SK-N-SH treated with all-trans-retinoic acid at 6 μM for 48 hours (cell line): Measurements from ENCODE around the gene ALOX12.

Experiments
- ATAC-seq: fragments of 200-7000 bp; cut with Tn5 transposase; 3 replicates; pipeline ENCODE4 v1.9.1; 2020; ENCODE audit warnings: mild to moderate bottlenecking, moderate library complexity
- ARNTL ChIP-seq: fragments of 450-650 bp; formaldehyde crosslinking; IDR thresholded peaks from 2 replicates; pipeline ENCODE4 v1.5.0; 2020; ENCODE audit warnings: low read depth, mild to moderate bottlenecking, moderate library complexity, borderline replicate concordance
- BACH2 ChIP-seq: fragments of 250-450 bp; sonication (Bioruptor Pico); IDR thresholded peaks from 2 replicates; pipeline ENCODE4 v1.9.0; 2021; ENCODE audit warnings: mild to moderate bottlenecking, borderline replicate concordance
- CSDC2 ChIP-seq: fragments of 250-450 bp; sonication (Bioruptor Pico); IDR thresholded peaks from 2 replicates; pipeline ENCODE4 v1.5.0; 2020; ENCODE audit warnings: mild to moderate bottlenecking, moderate library complexity
- CSRNP3 ChIP-seq: fragments of 250-450 bp; sonication (Bioruptor Pico); IDR thresholded peaks from 2 replicates; pipeline ENCODE4 v1.5.1; 2021; ENCODE audit warnings: mild to moderate bottlenecking, moderate library complexity
- ESRRG ChIP-seq: fragments of 250-450 bp; sonication (Bioruptor Pico); IDR thresholded peaks from 2 replicates; pipeline ENCODE4 v1.6.1; 2021; ENCODE audit warnings: mild to moderate bottlenecking
- GLIS3 ChIP-seq: fragments of 250-450 bp; sonication (Bioruptor Pico); IDR thresholded peaks from 2 replicates; pipeline ENCODE4 v1.5.0; 2020; ENCODE audit warnings: mild to moderate bottlenecking, moderate library complexity
- ISL1 ChIP-seq: fragments of 250-450 bp; sonication (Bioruptor Pico); IDR thresholded peaks from 2 replicates; pipeline ENCODE4 v2.1.2; 2022; ENCODE audit warnings: mild to moderate bottlenecking, moderate library complexity
- OSR1 ChIP-seq: fragments of 250-450 bp; sonication (Bioruptor Pico); IDR thresholded peaks from 2 replicates; pipeline ENCODE4 v1.8.0; 2022; ENCODE audit warnings: moderate library complexity, mild to moderate bottlenecking, inconsistent platforms
- POU6F1 ChIP-seq: fragments of 250-450 bp; sonication (Bioruptor Pico); IDR thresholded peaks from 2 replicates; pipeline ENCODE4 v1.8.0; 2021; ENCODE audit warnings: low read depth, mild to moderate bottlenecking, moderate library complexity, borderline replicate concordance
- PPARA ChIP-seq: fragments of 250-450 bp; sonication (Bioruptor Pico); IDR thresholded peaks from 2 replicates; pipeline ENCODE4 v1.5.0; 2020; ENCODE audit warnings: mild to moderate bottlenecking, borderline replicate concordance
- SNAI2 ChIP-seq: fragments of 250-450 bp; sonication (Bioruptor Pico); IDR thresholded peaks from 2 replicates; pipeline ENCODE4 v1.5.0; 2020; ENCODE audit warnings: mild to moderate bottlenecking, moderate library complexity
- TCF4 ChIP-seq: fragments of 250-450 bp; sonication (Bioruptor Pico); IDR thresholded peaks from 2 replicates; pipeline ENCODE4 v1.8.0; 2021; ENCODE audit warnings: mild to moderate bottlenecking, moderate library complexity, borderline replicate concordance
- TOX ChIP-seq: fragments of 250-450 bp; sonication (Bioruptor Pico); IDR thresholded peaks from 2 replicates; pipeline ENCODE4 v1.8.0; 2021; ENCODE audit warnings: mild to moderate bottlenecking, moderate library complexity, borderline replicate concordance
- ZC3H10 ChIP-seq: fragments of 250-450 bp; sonication (Bioruptor Pico); IDR thresholded peaks from 2 replicates; pipeline ENCODE4 v1.5.1; 2021; ENCODE audit warnings: mild to moderate bottlenecking, moderate library complexity
- ZFP30 ChIP-seq: fragments of 450-650 bp; formaldehyde crosslinking; IDR thresholded peaks from 2 replicates; pipeline ENCODE4 v1.5.0; 2022; ENCODE audit warnings: mild to moderate bottlenecking, moderate library complexity
- ZNF565 ChIP-seq: fragments of 450-650 bp; formaldehyde crosslinking; conservative IDR thresholded peaks from 2 replicates; pipeline ENCODE4 v1.5.0; 2020; ENCODE audit warnings: low read depth, mild to moderate bottlenecking, moderate library complexity
- ZNF70 ChIP-seq: fragments of 450-650 bp; formaldehyde crosslinking; IDR thresholded peaks from 2 replicates; pipeline ENCODE4 v1.5.0; 2020; ENCODE audit warnings: mild to moderate bottlenecking, moderate library complexity
- ZNF8 ChIP-seq: fragments of 450-650 bp; formaldehyde crosslinking; IDR thresholded peaks from 2 replicates; pipeline ENCODE4 v1.5.0; 2020; ENCODE audit warnings: mild to moderate bottlenecking, moderate library complexity
- TF ChIP-seq, protein P1 (sequence below): fragments of 250-450 bp; sonication (Bioruptor Pico); IDR thresholded peaks from 2 replicates; pipeline ENCODE4 v1.8.0; 2020; ENCODE audit warnings: mild to moderate bottlenecking, moderate library complexity, borderline replicate concordance
- TF ChIP-seq, protein P2 (sequence below): fragments of 250-450 bp; sonication (Bioruptor Pico); IDR thresholded peaks from 2 replicates; pipeline ENCODE4 v1.5.1; 2020; ENCODE audit warnings: low read depth, mild to moderate bottlenecking, moderate library complexity
- TF ChIP-seq, protein P3 (sequence below): fragments of 250-450 bp; sonication (Bioruptor Pico); IDR thresholded peaks from 2 replicates; pipeline ENCODE4 v1.5.0; 2020; ENCODE audit warnings: mild to moderate bottlenecking, moderate library complexity

Gene ALOX12, protein sequence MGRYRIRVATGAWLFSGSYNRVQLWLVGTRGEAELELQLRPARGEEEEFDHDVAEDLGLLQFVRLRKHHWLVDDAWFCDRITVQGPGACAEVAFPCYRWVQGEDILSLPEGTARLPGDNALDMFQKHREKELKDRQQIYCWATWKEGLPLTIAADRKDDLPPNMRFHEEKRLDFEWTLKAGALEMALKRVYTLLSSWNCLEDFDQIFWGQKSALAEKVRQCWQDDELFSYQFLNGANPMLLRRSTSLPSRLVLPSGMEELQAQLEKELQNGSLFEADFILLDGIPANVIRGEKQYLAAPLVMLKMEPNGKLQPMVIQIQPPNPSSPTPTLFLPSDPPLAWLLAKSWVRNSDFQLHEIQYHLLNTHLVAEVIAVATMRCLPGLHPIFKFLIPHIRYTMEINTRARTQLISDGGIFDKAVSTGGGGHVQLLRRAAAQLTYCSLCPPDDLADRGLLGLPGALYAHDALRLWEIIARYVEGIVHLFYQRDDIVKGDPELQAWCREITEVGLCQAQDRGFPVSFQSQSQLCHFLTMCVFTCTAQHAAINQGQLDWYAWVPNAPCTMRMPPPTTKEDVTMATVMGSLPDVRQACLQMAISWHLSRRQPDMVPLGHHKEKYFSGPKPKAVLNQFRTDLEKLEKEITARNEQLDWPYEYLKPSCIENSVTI

GRCh38 chr17:6995500-6996255 is at the start of gene ALOX12:
ALOX12 (plus strand) TSS chr17:6996049; CDS start chr17:6996118, 69 bp downstream.
- TF ChIP-seq ARNTL (no peak), TOX (CRISPR knock-in tag) (no peak), ZNF8 (CRISPR knock-in tag) (no peak), GLIS3 (CRISPR knock-in tag) (no peak), OSR1 (CRISPR knock-in tag) (no peak), CSDC2 (no peak), ISL1 (CRISPR knock-in tag) (no peak), BACH2 (CRISPR knock-in tag) (no peak), ZNF70 (CRISPR knock-in tag) (no peak)
- TF ChIP-seq, protein P1, sequence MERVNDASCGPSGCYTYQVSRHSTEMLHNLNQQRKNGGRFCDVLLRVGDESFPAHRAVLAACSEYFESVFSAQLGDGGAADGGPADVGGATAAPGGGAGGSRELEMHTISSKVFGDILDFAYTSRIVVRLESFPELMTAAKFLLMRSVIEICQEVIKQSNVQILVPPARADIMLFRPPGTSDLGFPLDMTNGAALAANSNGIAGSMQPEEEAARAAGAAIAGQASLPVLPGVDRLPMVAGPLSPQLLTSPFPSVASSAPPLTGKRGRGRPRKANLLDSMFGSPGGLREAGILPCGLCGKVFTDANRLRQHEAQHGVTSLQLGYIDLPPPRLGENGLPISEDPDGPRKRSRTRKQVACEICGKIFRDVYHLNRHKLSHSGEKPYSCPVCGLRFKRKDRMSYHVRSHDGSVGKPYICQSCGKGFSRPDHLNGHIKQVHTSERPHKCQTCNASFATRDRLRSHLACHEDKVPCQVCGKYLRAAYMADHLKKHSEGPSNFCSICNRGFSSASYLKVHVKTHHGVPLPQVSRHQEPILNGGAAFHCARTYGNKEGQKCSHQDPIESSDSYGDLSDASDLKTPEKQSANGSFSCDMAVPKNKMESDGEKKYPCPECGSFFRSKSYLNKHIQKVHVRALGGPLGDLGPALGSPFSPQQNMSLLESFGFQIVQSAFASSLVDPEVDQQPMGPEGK (CRISPR knock-in tag), result no peak
- TF ChIP-seq, all 23 proteins: peak for 0
- ATAC-seq, result no peak; the same call in 2 of the 3 replicates

DNA sequence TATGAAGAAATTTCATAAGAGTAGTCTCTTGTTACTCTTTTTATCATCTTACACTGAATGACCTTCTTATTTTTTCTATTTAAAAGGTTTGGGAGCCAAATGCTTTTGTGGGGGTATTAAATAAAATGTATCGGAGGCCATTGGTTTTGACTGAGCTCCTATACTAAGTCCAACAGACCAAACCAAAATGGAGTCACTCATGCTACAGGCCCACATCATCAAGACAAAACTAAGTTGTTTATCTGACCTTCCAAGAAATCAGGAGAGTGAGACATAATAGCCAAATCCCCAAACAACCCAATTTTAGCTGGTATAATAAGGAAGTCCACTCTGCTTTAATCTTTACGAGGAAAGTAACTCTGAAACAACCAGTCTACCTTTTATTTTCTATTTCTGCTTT is 48.1 kb upstream of the ALOX12 start:
- TF ChIP-seq BACH2 (CRISPR knock-in tag) (no peak), TCF4 (CRISPR knock-in tag) (no peak), ZFP30 (CRISPR knock-in tag) (no peak), ESRRG (CRISPR knock-in tag) (no peak), ARNTL (no peak), OSR1 (CRISPR knock-in tag) (no peak), SNAI2 (CRISPR knock-in tag) (no peak), CSDC2 (no peak), ISL1 (CRISPR knock-in tag) (no peak), PPARA (CRISPR knock-in tag) (no peak), ZC3H10 (CRISPR knock-in tag) (no peak), GLIS3 (CRISPR knock-in tag) (no peak), ZNF8 (CRISPR knock-in tag) (no peak), POU6F1 (CRISPR knock-in tag) (no peak), CSRNP3 (CRISPR knock-in tag) (no peak), ZNF565 (CRISPR knock-in tag) (no peak), ZNF70 (CRISPR knock-in tag) (no peak)
- TF ChIP-seq, protein P2, sequence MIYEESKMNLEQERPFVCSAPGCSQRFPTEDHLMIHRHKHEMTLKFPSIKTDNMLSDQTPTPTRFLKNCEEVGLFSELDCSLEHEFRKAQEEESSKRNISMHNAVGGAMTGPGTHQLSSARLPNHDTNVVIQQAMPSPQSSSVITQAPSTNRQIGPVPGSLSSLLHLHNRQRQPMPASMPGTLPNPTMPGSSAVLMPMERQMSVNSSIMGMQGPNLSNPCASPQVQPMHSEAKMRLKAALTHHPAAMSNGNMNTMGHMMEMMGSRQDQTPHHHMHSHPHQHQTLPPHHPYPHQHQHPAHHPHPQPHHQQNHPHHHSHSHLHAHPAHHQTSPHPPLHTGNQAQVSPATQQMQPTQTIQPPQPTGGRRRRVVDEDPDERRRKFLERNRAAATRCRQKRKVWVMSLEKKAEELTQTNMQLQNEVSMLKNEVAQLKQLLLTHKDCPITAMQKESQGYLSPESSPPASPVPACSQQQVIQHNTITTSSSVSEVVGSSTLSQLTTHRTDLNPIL (CRISPR knock-in tag), result no peak
- TF ChIP-seq, protein P3, sequence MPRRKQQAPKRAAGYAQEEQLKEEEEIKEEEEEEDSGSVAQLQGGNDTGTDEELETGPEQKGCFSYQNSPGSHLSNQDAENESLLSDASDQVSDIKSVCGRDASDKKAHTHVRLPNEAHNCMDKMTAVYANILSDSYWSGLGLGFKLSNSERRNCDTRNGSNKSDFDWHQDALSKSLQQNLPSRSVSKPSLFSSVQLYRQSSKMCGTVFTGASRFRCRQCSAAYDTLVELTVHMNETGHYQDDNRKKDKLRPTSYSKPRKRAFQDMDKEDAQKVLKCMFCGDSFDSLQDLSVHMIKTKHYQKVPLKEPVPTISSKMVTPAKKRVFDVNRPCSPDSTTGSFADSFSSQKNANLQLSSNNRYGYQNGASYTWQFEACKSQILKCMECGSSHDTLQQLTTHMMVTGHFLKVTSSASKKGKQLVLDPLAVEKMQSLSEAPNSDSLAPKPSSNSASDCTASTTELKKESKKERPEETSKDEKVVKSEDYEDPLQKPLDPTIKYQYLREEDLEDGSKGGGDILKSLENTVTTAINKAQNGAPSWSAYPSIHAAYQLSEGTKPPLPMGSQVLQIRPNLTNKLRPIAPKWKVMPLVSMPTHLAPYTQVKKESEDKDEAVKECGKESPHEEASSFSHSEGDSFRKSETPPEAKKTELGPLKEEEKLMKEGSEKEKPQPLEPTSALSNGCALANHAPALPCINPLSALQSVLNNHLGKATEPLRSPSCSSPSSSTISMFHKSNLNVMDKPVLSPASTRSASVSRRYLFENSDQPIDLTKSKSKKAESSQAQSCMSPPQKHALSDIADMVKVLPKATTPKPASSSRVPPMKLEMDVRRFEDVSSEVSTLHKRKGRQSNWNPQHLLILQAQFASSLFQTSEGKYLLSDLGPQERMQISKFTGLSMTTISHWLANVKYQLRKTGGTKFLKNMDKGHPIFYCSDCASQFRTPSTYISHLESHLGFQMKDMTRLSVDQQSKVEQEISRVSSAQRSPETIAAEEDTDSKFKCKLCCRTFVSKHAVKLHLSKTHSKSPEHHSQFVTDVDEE, result no peak
- TF ChIP-seq, protein P1 (CRISPR knock-in tag), result no peak
- TF ChIP-seq, all 23 proteins: peak for 0
- ATAC-seq, result no peak
